H1 (cell line): ENCODE measurements around the gene PODN. TPM values are rescaled to one million over a fixed set of nuclear protein-coding genes. Genes with fewer than 3 reads are reported as not detected.

Experiments
- CTCF ChIA-PET: fragments of 300-600 bp; sonication (Branson Sonifier 250); formaldehyde crosslinking; loops from one replicate; lab custom pipeline; 2021; ENCODE audit not compliant: partially characterized antibody; lab: Charles Lee
- POLR2A ChIA-PET: fragments of 300-600 bp; sonication (Branson Sonifier 250); formaldehyde crosslinking; loops from one replicate; lab custom pipeline; 2021; ENCODE audit warnings: inconsistent platforms; ENCODE audit not compliant: partially characterized antibody; lab: Charles Lee
- DNase-seq, 2 experiments: peaks; one replicate each; pipeline versions ENCODE4 v3.0.0 to v3.0.0-alpha.2; 2010 to 2022; ENCODE audit warnings: low spot score in 2 of 2, low read depth in 1 of 2, mixed read lengths in 1 of 2
- FAIRE-seq: peaks from 2 replicates; lab custom pipeline; 2011; peaks lifted over from hg19 to GRCh38; lab: Jason Lieb, UNC
- H2AFZ ChIP-seq: 2 replicates; pipeline ENCODE4 v1.8.1; 2012; ENCODE audit warnings: low read length, inconsistent platforms
- H2AK5ac ChIP-seq: 2 replicates; pipeline ENCODE4 v1.6.1; 2013; ENCODE audit warnings: low read depth, low read length
- H2BK120ac ChIP-seq: replicated peaks from 2 replicates; pipeline ENCODE3; 2013; ENCODE audit warnings: low read depth, low read length, inconsistent platforms
- H2BK12ac ChIP-seq: 2 replicates; pipeline ENCODE4 v1.6.1; 2013; ENCODE audit warnings: low read depth, low read length
- H2BK15ac ChIP-seq: 2 replicates; pipeline ENCODE4 v1.6.1; 2013; ENCODE audit warnings: low read length
- H2BK20ac ChIP-seq: 2 replicates; pipeline ENCODE4 v1.6.1; 2013; ENCODE audit warnings: low read length
- H2BK5ac ChIP-seq: 2 replicates; pipeline ENCODE4 v1.6.1; 2013; ENCODE audit warnings: low read depth, low read length
- H3K14ac ChIP-seq: 2 replicates; pipeline ENCODE4 v1.6.1; 2013; ENCODE audit warnings: inconsistent platforms; ENCODE audit not compliant: insufficient read length
- H3K18ac ChIP-seq: 2 replicates; pipeline ENCODE4 v1.6.1; 2013; ENCODE audit warnings: low read length; ENCODE audit errors: extremely low read depth
- H3K23ac ChIP-seq: 2 replicates; pipeline ENCODE4 v1.6.1; 2013; ENCODE audit warnings: inconsistent platforms; ENCODE audit not compliant: insufficient read length
- H3K23me2 ChIP-seq: 2 replicates; pipeline ENCODE4 v1.6.1; 2013; ENCODE audit warnings: low read depth, low read length
- H3K27ac ChIP-seq: 2 replicates; pipeline ENCODE4 v1.6.1; 2011; ENCODE audit warnings: low read depth, low read length, inconsistent platforms
- H3K27me3 ChIP-seq, 4 experiments: replicated peaks in 1 of 4; 1 replicate in 1 of 4; 2 replicates in 3 of 4; pipeline versions ENCODE4 v1.6.1 to v1.8.1; 2011 to 2013; ENCODE audit warnings: low read length in 3 of 4, mild to moderate bottlenecking in 3 of 4, inconsistent platforms in 2 of 4, mixed read lengths in 2 of 4, moderate library complexity in 1 of 4; ENCODE audit not compliant: control insufficient read depth in 3 of 4, insufficient read depth in 3 of 4; ENCODE audit errors: extremely low read depth in 1 of 4
- H3K36me3 ChIP-seq, 4 experiments: 2 replicates each; pipeline versions ENCODE4 v1.6.1 to v1.8.1; 2011 to 2013; ENCODE audit warnings: mild to moderate bottlenecking in 4 of 4, low read length in 3 of 4, moderate library complexity in 2 of 4, control low read depth in 1 of 4, inconsistent platforms in 1 of 4; ENCODE audit not compliant: insufficient read depth in 4 of 4, control insufficient read depth in 2 of 4
- H3K4ac ChIP-seq: replicated peaks from 2 replicates; pipeline ENCODE3; 2013; ENCODE audit warnings: low read length, low read depth, mixed read lengths, inconsistent platforms; ENCODE audit not compliant: insufficient read length
- H3K4me1 ChIP-seq, 4 experiments: replicated peaks in 1 of 4; 1 replicate in 1 of 4; 2 replicates in 3 of 4; pipeline versions ENCODE4 v1.6.1 to v1.8.1; 2011 to 2013; ENCODE audit warnings: low read length in 3 of 4, inconsistent platforms in 2 of 4, mixed read lengths in 1 of 4; ENCODE audit not compliant: insufficient read depth in 4 of 4, control insufficient read depth in 3 of 4
- H3K4me2 ChIP-seq, 2 experiments: 2 replicates each; pipeline versions ENCODE4 v1.6.1 to v1.8.1; 2011 to 2013; ENCODE audit warnings: low read depth in 2 of 2, low read length in 2 of 2, control low read depth in 1 of 2, inconsistent platforms in 1 of 2, mild to moderate bottlenecking in 1 of 2; ENCODE audit not compliant: insufficient read depth in 1 of 2
- H3K4me3 ChIP-seq, 4 experiments: fragments of 200-600, 300-600 bp in 1 of 4; sonication (generic), shearing (Covaris generic), sonication (Bioruptor Twin) in 1 of 4; 2 replicates each; pipeline versions ENCODE4 v1.5.1 to v1.8.1; 2011 to 2016; ENCODE audit warnings: low read length in 4 of 4, low read depth in 3 of 4, control low read depth in 2 of 4, inconsistent platforms in 2 of 4, mild to moderate bottlenecking in 2 of 4, mixed read lengths in 1 of 4, moderate library complexity in 1 of 4; ENCODE audit not compliant: insufficient read depth in 2 of 4; ENCODE audit errors: extremely low read depth in 1 of 4
- H3K56ac ChIP-seq: replicated peaks from 2 replicates; pipeline ENCODE3; 2013; ENCODE audit warnings: low read depth, mild to moderate bottlenecking, mixed read lengths, low read length, inconsistent platforms; ENCODE audit not compliant: insufficient read length
- H3K79me1 ChIP-seq: 2 replicates; pipeline ENCODE4 v1.6.1; 2013; ENCODE audit warnings: low read depth, low read length, control low read depth
- H3K79me2 ChIP-seq, 2 experiments: 2 replicates each; pipeline versions ENCODE4 v1.6.1 to v1.8.1; 2012 to 2013; ENCODE audit warnings: low read length in 2 of 2, mild to moderate bottlenecking in 2 of 2, inconsistent platforms in 1 of 2; ENCODE audit not compliant: insufficient read depth in 2 of 2, control insufficient read depth in 1 of 2
- H3K9ac ChIP-seq, 4 experiments: replicated peaks in 1 of 4; 1 replicate in 1 of 4; 2 replicates in 3 of 4; pipeline versions ENCODE4 v1.6.1 to v1.8.1; 2011 to 2013; ENCODE audit warnings: low read depth in 3 of 4, low read length in 3 of 4, control low read depth in 2 of 4, mild to moderate bottlenecking in 2 of 4, moderate library complexity in 2 of 4, inconsistent platforms in 1 of 4; ENCODE audit errors: extremely low read depth in 1 of 4
- H3K9me3 ChIP-seq, 2 experiments: 2 replicates each; pipeline versions ENCODE4 v1.6.1 to v1.8.1; 2012 to 2013; ENCODE audit warnings: mild to moderate bottlenecking in 2 of 2, moderate library complexity in 2 of 2, control low read depth in 1 of 2, inconsistent platforms in 1 of 2, low read depth in 1 of 2, low read length in 1 of 2, mixed read lengths in 1 of 2; ENCODE audit not compliant: insufficient read depth in 2 of 2
- H4K20me1 ChIP-seq, 2 experiments: replicated peaks in 1 of 2; 2 replicates each; pipeline versions ENCODE3 to v1.8.1; 2011 to 2013; ENCODE audit warnings: inconsistent platforms in 2 of 2, low read length in 2 of 2, mild to moderate bottlenecking in 1 of 2; ENCODE audit not compliant: insufficient read depth in 2 of 2, control insufficient read depth in 1 of 2
- H4K5ac ChIP-seq: 2 replicates; pipeline ENCODE4 v1.6.1; 2013; ENCODE audit warnings: low read length, low read depth, mixed read lengths, inconsistent platforms; ENCODE audit not compliant: insufficient read length
- H4K8ac ChIP-seq: 2 replicates; pipeline ENCODE4 v1.8.0; 2013; ENCODE audit warnings: mild to moderate bottlenecking, moderate library complexity, low read length, inconsistent platforms; ENCODE audit not compliant: insufficient read depth; ENCODE audit errors: extremely low read depth
- H4K91ac ChIP-seq: replicated peaks from 2 replicates; pipeline ENCODE3; 2013; ENCODE audit warnings: low read length, mixed read lengths, inconsistent platforms; ENCODE audit not compliant: insufficient read length
- BRCA1 ChIP-seq: IDR thresholded peaks from 2 replicates; pipeline ENCODE4 v1.6.1; 2012; ENCODE audit warnings: low read depth, low read length, improper control_type of control experiment
- CEBPB ChIP-seq: IDR thresholded peaks from 2 replicates; pipeline ENCODE4 v1.6.1; 2012; ENCODE audit warnings: low read depth, low read length
- E2F6 ChIP-seq: IDR thresholded peaks from 2 replicates; pipeline ENCODE4 v1.6.1; 2012; ENCODE audit warnings: inconsistent platforms
- FOSL1 ChIP-seq: IDR thresholded peaks from 2 replicates; pipeline ENCODE4 v1.6.1; 2011; ENCODE audit warnings: mild to moderate bottlenecking, low read depth, low read length, moderate library complexity; ENCODE audit not compliant: insufficient read depth
- KDM4A ChIP-seq: IDR thresholded peaks from one replicate; pipeline ENCODE4 v1.7.1; 2012; ENCODE audit warnings: low read depth, mild to moderate bottlenecking, moderate library complexity, low read length, inconsistent platforms; ENCODE audit not compliant: severe bottlenecking
- NRF1 ChIP-seq: IDR thresholded peaks from 2 replicates; pipeline ENCODE4 v1.6.1; 2011; ENCODE audit warnings: mild to moderate bottlenecking, low read depth, low read length, improper control_type of control experiment
- PHF8 ChIP-seq: fragments of 200-600 bp; sonication (generic); conservative IDR thresholded peaks from 2 replicates; pipeline ENCODE4 v1.7.1; 2012; ENCODE audit warnings: low read depth, mild to moderate bottlenecking, inconsistent platforms, low read length, moderate library complexity
- POU5F1 ChIP-seq: IDR thresholded peaks from 2 replicates; pipeline ENCODE4 v1.6.1; 2011; ENCODE audit warnings: low read depth, mild to moderate bottlenecking, low read length, moderate library complexity
- RNF2 ChIP-seq: fragments of 200-900, 300-1000 bp; sonication (generic); IDR thresholded peaks from 2 replicates; pipeline ENCODE4 v1.7.1; 2016; ENCODE audit warnings: borderline replicate concordance, low read depth, mild to moderate bottlenecking, antibody characterized with exemption, low read length; ENCODE audit not compliant: poor library complexity, severe bottlenecking; ENCODE audit errors: missing control alignments
- RXRA ChIP-seq: IDR thresholded peaks from 2 replicates; pipeline ENCODE4 v1.6.1; 2011; ENCODE audit warnings: low read depth, mild to moderate bottlenecking, low read length, moderate library complexity; ENCODE audit not compliant: insufficient read depth
- TAF7 ChIP-seq: optimal IDR thresholded peaks from 2 replicates; pipeline ENCODE3; 2011; ENCODE audit warnings: low read depth, mild to moderate bottlenecking, inconsistent platforms, low read length, moderate library complexity, borderline replicate concordance
- TEAD4 ChIP-seq: IDR thresholded peaks from 2 replicates; pipeline ENCODE4 v1.6.1; 2012; ENCODE audit warnings: low read depth, low read length, inconsistent platforms, mixed read lengths
- YY1 ChIP-seq: IDR thresholded peaks from 2 replicates; pipeline ENCODE4 v1.6.1; 2011; ENCODE audit warnings: low read depth, mild to moderate bottlenecking, low read length
- WGBS, 2 experiments: shearing (Covaris generic) in 1 of 2; methylation state at CpG; one replicate each; pipeline versions ENCODE4 v1.1.6 to v1.1.7; 2013 to 2015; ENCODE audit warnings: low lambda C conversion rate in 2 of 2, mixed read lengths in 2 of 2, inconsistent platforms in 1 of 2, low coverage in 1 of 2, missing lambda C conversion rate in 1 of 2; ENCODE audit not compliant: insufficient replicate concordance in 2 of 2, insufficient coverage in 1 of 2, insufficient read length in 1 of 2; ENCODE audit errors: extremely low coverage in 1 of 2, missing lambda C conversion rate in 1 of 2; 5-methylcytosine and 5-hydroxymethylcytosine counted together
- polyA plus RNA-seq, 7 experiments: library from polyadenylated mRNA; depleted of rRNA in 3 of 7; stranded (reverse) in 5 of 7; unstranded in 2 of 7; fragments of >200 nt in 5 of 7; fragments of 200-250 nt in 2 of 7; gene quantifications; 1 replicate in 5 of 7; 2 replicates in 1 of 7; 4 replicates in 1 of 7; pipeline versions ENCODE4 v1.2.1 to v1.2.3, GENCODE V29; 2011 to 2013; ENCODE audit warnings: missing spikeins in 2 of 7, mixed read lengths in 2 of 7
- total RNA-seq: library from RNA; stranded (reverse); fragmentation: NEBNext Ultra II Directional; extraction: Animal tissue kit (Norgen Biotek cat#: 25700); gene quantifications from 2 replicates; pipeline ENCODE4 v1.2.1, GENCODE V29; 2021

Gene PODN
- total and polyA plus RNA-seq, 2 of the 8 experiments (the other 6 are each of a cell fraction or from before 2014, with no cell fraction given), result 0.11 to 0.17 TPM

GRCh38 chr1:53079251-53079650 is 17.2 kb downstream of the PODN start:
- Histone ChIP-seq H3K14ac (no peak overlapping the region), H3K79me1 (no peaks in the 10 kb centered on the region), H3K36me3 (no peaks in the 10 kb centered on the region), H3K4me3 (no peak overlapping the region), H3K4ac (no peak overlapping the region), H3K4me2 (no peak overlapping the region), H3K56ac (no peak overlapping the region), H2AFZ (no peak overlapping the region), H3K18ac (no peak overlapping the region), H2BK12ac (no peak overlapping the region), H3K9me3 (no peaks in the 10 kb centered on the region), H2BK5ac (no peak overlapping the region; the same call in 1 of the 2 replicates), H4K8ac (no peak overlapping the region), H3K79me2 (no peaks in the 10 kb centered on the region), H2BK120ac (no peak overlapping the region), H3K27me3 (no peaks in the 10 kb centered on the region; a peak in 1 of 7 replicates), H3K27ac (no peak overlapping the region), H3K23me2 (0 out of 2 replicates have a peak, but pooled peaks cover 2% of the 10 kb centered on the region), H4K91ac (no peak overlapping the region), H3K23ac (no peak overlapping the region), H2AK5ac (no peak overlapping the region), H2BK20ac (no peak overlapping the region), H4K20me1 (peaks cover 0 to 2% of the 10 kb centered on the region in 2 experiments), H2BK15ac (no peak overlapping the region), H3K9ac (no peak overlapping the region), H3K4me1 (peaks cover 0 to 18% (median 9%) of the 10 kb centered on the region in 4 experiments; a peak in 5 of 7 replicates), H4K5ac (no peak overlapping the region)
- DNase-seq (no peak), FAIRE-seq (no peak)
- POLR2A ChIA-PET, result no interaction called here
- CTCF ChIA-PET, result interaction anchor here (0.5 to 5.9 kb wide), 8 partner anchors 8 to 107 kb away, joined by 3 to 23 read pairs (median 3); no protein-coding TSS in a partner anchor
- 92% methylated on average over 4 of the region's 4 CpGs; no CpG with 5 or more reads in 1 of the 2 experiments for WGBS, 2 experiments
- no peak for TF ChIP-seq RXRA
- TF ChIP-seq CEBPB, result no peak
- TF ChIP-seq NRF1, result no peak
- TF ChIP-seq E2F6, result no peak
- no peak for TF ChIP-seq BRCA1
- no peak for TF ChIP-seq TEAD4
- TF ChIP-seq POU5F1, result no peak
- no peak for TF ChIP-seq RNF2
- TF ChIP-seq YY1, result no peak
- no peak for TF ChIP-seq PHF8
- no peak for TF ChIP-seq TAF7
- no peak for TF ChIP-seq FOSL1
- no peak for TF ChIP-seq KDM4A
